Testis (tissue), 2 donors: ENCODE results near the gene TBCD.

Experiments used
- CTCF ChIP-seq, 3 experiments: fragments of 450-650 bp in 2 of 3; fragments of 200-600 bp in 1 of 3; sonication (generic) in 1 of 3; IDR thresholded peaks; one replicate each; pipeline ENCODE4 v1.5.1; 2016 to 2019; ENCODE audit warnings: antibody characterized with exemption in 3 of 3, mild to moderate bottlenecking in 2 of 3, moderate library complexity in 1 of 3
- POLR2A ChIP-seq: fragments of 450-650 bp; IDR thresholded peaks from one replicate; pipeline ENCODE4 v1.6.1; 2017; ENCODE audit warnings: antibody characterized with exemption, mild to moderate bottlenecking, moderate library complexity

DNA sequence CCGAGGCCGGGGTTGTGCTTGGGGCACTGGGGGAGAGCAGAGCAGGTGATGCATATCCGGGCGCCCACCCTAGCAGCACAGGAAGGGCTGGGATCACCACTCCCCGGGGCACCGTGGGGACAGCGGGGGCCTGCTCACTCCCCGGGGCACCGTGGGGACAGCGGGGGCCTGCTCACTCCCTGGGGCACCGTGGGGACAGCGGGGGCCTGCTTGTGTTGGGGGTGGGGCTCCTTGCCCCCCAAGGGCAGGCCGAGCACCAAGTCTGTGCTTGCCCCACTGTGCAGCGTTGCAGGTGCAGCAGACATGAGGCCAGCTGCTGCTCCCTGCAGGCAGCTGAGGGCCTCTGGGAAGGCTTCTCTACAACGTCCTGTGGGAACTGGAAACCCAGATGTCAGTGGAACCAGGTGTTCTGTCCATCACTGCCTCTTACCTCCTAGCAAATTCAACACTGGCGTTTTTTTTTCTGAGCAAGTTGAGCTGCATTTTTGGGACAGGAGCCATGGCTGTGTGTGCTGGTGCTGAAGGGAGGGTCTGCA is 112.9 kb downstream of the TBCD start:
- TF ChIP-seq POLR2A (no peak), CTCF (IDR thresholded peaks at IDR 0.05) (no peak)
